ENCODE measurements around the gene TMEM31. TPM values are rescaled to one million over a fixed set of nuclear protein-coding genes. Genes with fewer than 3 reads are reported as not detected.

The TMEM31 gene
- total and polyA plus RNA-seq, 2 of the 8 experiments (the other 6 are each of a cell fraction or from before 2014, with no cell fraction given): 0.65 TPM; not detected in 1

DNA sequence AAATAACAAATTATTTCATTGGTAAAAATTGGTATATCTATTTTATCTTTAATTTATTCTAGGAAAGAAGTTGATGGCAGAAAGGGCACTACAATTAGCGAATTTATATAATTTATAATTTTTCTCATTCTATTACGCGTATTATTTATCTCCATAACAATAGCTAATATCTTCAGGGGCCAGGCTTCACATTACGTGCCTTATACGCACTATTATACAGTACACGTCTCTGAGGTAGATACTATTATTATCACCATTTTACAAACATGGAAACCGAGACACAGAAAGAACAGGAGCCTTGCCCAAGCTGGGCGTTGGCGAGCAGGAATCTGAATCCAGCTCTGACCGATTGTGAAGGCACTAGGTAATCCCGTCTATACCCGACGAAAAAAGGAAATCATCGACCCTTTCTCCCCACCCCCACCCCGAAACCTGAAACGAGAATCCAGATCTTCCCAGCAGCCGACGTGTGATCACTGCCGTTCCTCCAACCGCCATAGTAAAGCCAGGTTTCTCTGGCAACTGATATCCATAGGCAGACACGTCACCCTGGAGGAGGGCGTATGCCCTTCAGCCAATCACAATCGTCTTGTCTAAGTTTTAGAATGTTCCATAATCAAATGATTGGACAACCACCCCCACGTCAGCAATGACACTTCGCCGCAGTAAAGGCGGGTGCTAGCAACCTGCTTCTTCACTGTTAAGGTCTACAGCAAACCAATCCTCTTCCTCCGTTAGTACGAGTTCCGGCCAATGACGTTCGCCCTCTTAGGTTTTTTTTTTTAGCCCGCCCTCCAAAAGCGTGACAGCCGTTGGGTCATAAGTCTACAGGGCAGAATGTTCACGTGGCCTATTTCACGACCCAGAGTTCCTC is 24.3 kb upstream of the TMEM31 start, which contains the start of gene MORF4L2:
Gene MORF4L2, minus strand, starts transcription at position 501 of the 874 bp plus-strand sequence. CDS start 9,672 bp downstream, outside the sequence.
- peaks cover 0 to 28% of the 10 kb centered on the region in 2 experiments; a peak in 3 of 4 replicates for H3K79me2 ChIP-seq (ENCODE audit: control insufficient read depth in 1 of 2, insufficient read depth in 2 of 2, low read length in 2 of 2)
- H3K14ac ChIP-seq (ENCODE audit: insufficient read length): no peak within 1 kb of the TSS
- H4K8ac ChIP-seq (ENCODE audit: extremely low read depth, insufficient read depth, low read length): peak within 1 kb of the TSS; percentile 95; the same call in 1 of the 2 replicates
- CTCF ChIA-PET (ENCODE audit: partially characterized antibody): interaction anchor here (0.7 kb wide), 1 partner anchor 152 kb away, joined by 3 read pairs; no protein-coding TSS in a partner anchor
- peak within 1 kb of the TSS; percentile 98 for H4K91ac ChIP-seq (replicated peaks; ENCODE audit: insufficient read length, low read length)
- H4K20me1 ChIP-seq (replicated peaks in 1 of 2; ENCODE audit: control insufficient read depth in 1 of 2, insufficient read depth in 2 of 2, low read length in 2 of 2): no peaks in the 10 kb centered on the region
- H3K23ac ChIP-seq (ENCODE audit: insufficient read length): no peak within 1 kb of the TSS
- no peaks in the 10 kb centered on the region for H3K79me1 ChIP-seq (ENCODE audit: low read depth, low read length)
- H2BK20ac ChIP-seq (ENCODE audit: low read length): no peak within 1 kb of the TSS
- peak within 1 kb of the TSS; percentile 53 for H3K4ac ChIP-seq (replicated peaks; ENCODE audit: insufficient read length, low read depth, low read length)
- POLR2A ChIA-PET (ENCODE audit: partially characterized antibody): interaction anchor here (0.6 to 2.3 kb wide), 17 partner anchors 16 to 170 kb away, joined by 3 to 11 read pairs (median 5); partner anchors contain the start of genes RAB9B and TCEAL1
- no peaks in the 10 kb centered on the region; the same call in 1 of the 2 replicates for H3K23me2 ChIP-seq (ENCODE audit: low read depth, low read length)
- H3K56ac ChIP-seq (replicated peaks; ENCODE audit: insufficient read length, low read depth, low read length): peak within 1 kb of the TSS; percentile 93
- H3K4me3 ChIP-seq (ENCODE audit: extremely low read depth in 1 of 4, insufficient read depth in 2 of 4, low read depth in 3 of 4, low read length in 4 of 4): peak within 1 kb of the TSS; percentile 80 to 99 (median 86)
- H3K18ac ChIP-seq (ENCODE audit: extremely low read depth, low read length): peak within 1 kb of the TSS; percentile 97
- WGBS, 2 experiments (ENCODE audit: extremely low coverage in 1 of 2, insufficient coverage in 1 of 2, insufficient read length in 1 of 2, insufficient replicate concordance in 2 of 2, low coverage in 1 of 2, low lambda C conversion rate in 2 of 2, missing lambda C conversion rate in 1 of 2): 2% methylated on average over 30 of the region's 37 CpGs; no CpG with 5 or more reads in 1 of the 2 experiments
- H3K4me2 ChIP-seq (ENCODE audit: insufficient read depth in 1 of 2, low read depth in 2 of 2, low read length in 2 of 2): peak within 1 kb of the TSS; percentile 69 to 70
- no peaks in the 10 kb centered on the region for H3K27me3 ChIP-seq (replicated peaks in 1 of 4; ENCODE audit: control insufficient read depth in 3 of 4, extremely low read depth in 1 of 4, insufficient read depth in 3 of 4, low read length in 3 of 4)
- no peak within 1 kb of the TSS for H2AFZ ChIP-seq (ENCODE audit: low read length)
- H2BK15ac ChIP-seq (ENCODE audit: low read length): no peak within 1 kb of the TSS
- H3K27ac ChIP-seq (ENCODE audit: low read depth, low read length): peak within 1 kb of the TSS; percentile 93
- DNase-seq (ENCODE audit: low read depth in 1 of 2, low spot score in 2 of 2) (peak; percentile 62 to 90), FAIRE-seq (peak; percentile 100)
- H2BK5ac ChIP-seq (ENCODE audit: low read depth, low read length): peak within 1 kb of the TSS; percentile 95
- H2BK12ac ChIP-seq (ENCODE audit: low read depth, low read length): peak within 1 kb of the TSS; percentile 68; the same call in 1 of the 2 replicates
- peaks cover 0 to 2% (median 0%) of the 10 kb centered on the region in 4 experiments; a peak in 1 of 7 replicates for H3K4me1 ChIP-seq (replicated peaks in 1 of 4; ENCODE audit: control insufficient read depth in 3 of 4, insufficient read depth in 4 of 4, low read length in 3 of 4)
- no peak within 1 kb of the TSS for H2AK5ac ChIP-seq (ENCODE audit: low read depth, low read length)
- H3K9ac ChIP-seq (replicated peaks in 1 of 4; ENCODE audit: extremely low read depth in 1 of 4, low read depth in 3 of 4, low read length in 3 of 4): peak within 1 kb of the TSS; percentile 88 to 97 (median 96)
- no peaks in the 10 kb centered on the region for H3K9me3 ChIP-seq (ENCODE audit: insufficient read depth in 2 of 2, low read depth in 1 of 2, low read length in 1 of 2)
- peak within 1 kb of the TSS; percentile 91 for H4K5ac ChIP-seq (ENCODE audit: insufficient read length, low read depth, low read length)
- peaks cover 5 to 34% (median 19%) of the 10 kb centered on the region in 4 experiments; a peak in 6 of 8 replicates for H3K36me3 ChIP-seq (ENCODE audit: control insufficient read depth in 2 of 4, insufficient read depth in 4 of 4, low read length in 3 of 4)
- no peak within 1 kb of the TSS for H2BK120ac ChIP-seq (replicated peaks; ENCODE audit: low read depth, low read length)
- TF ChIP-seq, protein P1, sequence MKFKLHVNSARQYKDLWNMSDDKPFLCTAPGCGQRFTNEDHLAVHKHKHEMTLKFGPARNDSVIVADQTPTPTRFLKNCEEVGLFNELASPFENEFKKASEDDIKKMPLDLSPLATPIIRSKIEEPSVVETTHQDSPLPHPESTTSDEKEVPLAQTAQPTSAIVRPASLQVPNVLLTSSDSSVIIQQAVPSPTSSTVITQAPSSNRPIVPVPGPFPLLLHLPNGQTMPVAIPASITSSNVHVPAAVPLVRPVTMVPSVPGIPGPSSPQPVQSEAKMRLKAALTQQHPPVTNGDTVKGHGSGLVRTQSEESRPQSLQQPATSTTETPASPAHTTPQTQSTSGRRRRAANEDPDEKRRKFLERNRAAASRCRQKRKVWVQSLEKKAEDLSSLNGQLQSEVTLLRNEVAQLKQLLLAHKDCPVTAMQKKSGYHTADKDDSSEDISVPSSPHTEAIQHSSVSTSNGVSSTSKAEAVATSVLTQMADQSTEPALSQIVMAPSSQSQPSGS (IDR thresholded peaks at IDR 0.05; ENCODE audit: low read length): 0 out of 2 replicates have a peak, but pooled peaks have one; percentile 50
- TF ChIP-seq, protein P2, sequence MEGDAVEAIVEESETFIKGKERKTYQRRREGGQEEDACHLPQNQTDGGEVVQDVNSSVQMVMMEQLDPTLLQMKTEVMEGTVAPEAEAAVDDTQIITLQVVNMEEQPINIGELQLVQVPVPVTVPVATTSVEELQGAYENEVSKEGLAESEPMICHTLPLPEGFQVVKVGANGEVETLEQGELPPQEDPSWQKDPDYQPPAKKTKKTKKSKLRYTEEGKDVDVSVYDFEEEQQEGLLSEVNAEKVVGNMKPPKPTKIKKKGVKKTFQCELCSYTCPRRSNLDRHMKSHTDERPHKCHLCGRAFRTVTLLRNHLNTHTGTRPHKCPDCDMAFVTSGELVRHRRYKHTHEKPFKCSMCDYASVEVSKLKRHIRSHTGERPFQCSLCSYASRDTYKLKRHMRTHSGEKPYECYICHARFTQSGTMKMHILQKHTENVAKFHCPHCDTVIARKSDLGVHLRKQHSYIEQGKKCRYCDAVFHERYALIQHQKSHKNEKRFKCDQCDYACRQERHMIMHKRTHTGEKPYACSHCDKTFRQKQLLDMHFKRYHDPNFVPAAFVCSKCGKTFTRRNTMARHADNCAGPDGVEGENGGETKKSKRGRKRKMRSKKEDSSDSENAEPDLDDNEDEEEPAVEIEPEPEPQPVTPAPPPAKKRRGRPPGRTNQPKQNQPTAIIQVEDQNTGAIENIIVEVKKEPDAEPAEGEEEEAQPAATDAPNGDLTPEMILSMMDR (IDR thresholded peaks at IDR 0.05; ENCODE audit: control extremely low read depth in 1 of 3, insufficient read depth in 1 of 3, low read depth in 1 of 3, low read length in 3 of 3): no peak
- TF ChIP-seq, protein P3, sequence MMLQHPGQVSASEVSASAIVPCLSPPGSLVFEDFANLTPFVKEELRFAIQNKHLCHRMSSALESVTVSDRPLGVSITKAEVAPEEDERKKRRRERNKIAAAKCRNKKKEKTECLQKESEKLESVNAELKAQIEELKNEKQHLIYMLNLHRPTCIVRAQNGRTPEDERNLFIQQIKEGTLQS (IDR thresholded peaks at IDR 0.05; ENCODE audit: insufficient read depth, low read depth, low read length): no peak
- peak; percentile 34; the same call in 1 of the 2 replicates for TF ChIP-seq SP2 (IDR thresholded peaks at IDR 0.05; ENCODE audit: low read length)
